Ovary (tissue), 3 donors: ENCODE measurements around the gene STX8.

Experiments
- POLR2A ChIP-seq: fragments of 450-650 bp; IDR thresholded peaks from one replicate; pipeline ENCODE4 v1.6.1; 2017; ENCODE audit warnings: antibody characterized with exemption, mild to moderate bottlenecking, moderate library complexity
- TF ChIP-seq, protein P1 (sequence below), 3 donors: fragments of 450-650 bp in 2 of 3; fragments of 200-600 bp in 1 of 3; IDR thresholded peaks; one replicate each; pipeline versions ENCODE4 v1.5.1 to v1.8.0; 2016 to 2022; ENCODE audit warnings: antibody characterized with exemption in 3 of 3, mild to moderate bottlenecking in 1 of 3
- donor health status: DM: no; HTN: no; CAD: no.

DNA sequence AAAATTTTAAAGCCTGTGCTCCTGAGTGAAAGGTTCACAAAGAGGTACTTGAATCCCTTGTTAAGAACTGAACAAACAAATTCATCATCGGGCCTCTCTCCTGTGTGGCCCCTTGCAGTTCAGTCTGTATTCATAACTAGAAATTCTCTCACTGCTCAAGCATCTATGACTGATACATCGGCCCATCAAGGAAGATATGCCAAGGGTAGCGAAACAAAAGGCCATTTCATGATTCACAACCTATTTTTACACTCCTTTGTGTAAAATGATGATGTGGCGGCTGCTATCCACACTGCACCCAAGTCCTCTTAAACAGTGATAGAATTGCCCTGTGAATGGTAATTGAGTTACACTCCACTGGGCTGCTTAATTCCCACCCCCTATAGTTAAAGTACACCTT is 204.6 kb downstream of the STX8 start:
- TF ChIP-seq, protein P1, sequence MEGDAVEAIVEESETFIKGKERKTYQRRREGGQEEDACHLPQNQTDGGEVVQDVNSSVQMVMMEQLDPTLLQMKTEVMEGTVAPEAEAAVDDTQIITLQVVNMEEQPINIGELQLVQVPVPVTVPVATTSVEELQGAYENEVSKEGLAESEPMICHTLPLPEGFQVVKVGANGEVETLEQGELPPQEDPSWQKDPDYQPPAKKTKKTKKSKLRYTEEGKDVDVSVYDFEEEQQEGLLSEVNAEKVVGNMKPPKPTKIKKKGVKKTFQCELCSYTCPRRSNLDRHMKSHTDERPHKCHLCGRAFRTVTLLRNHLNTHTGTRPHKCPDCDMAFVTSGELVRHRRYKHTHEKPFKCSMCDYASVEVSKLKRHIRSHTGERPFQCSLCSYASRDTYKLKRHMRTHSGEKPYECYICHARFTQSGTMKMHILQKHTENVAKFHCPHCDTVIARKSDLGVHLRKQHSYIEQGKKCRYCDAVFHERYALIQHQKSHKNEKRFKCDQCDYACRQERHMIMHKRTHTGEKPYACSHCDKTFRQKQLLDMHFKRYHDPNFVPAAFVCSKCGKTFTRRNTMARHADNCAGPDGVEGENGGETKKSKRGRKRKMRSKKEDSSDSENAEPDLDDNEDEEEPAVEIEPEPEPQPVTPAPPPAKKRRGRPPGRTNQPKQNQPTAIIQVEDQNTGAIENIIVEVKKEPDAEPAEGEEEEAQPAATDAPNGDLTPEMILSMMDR (IDR thresholded peaks at IDR 0.05), result no peak
- TF ChIP-seq POLR2A, result no peak
